Hepatocyte (in vitro differentiated cells): ENCODE results near the gene CHP1.

Experiments
- EZH2 ChIP-seq: fragments of 200-600 bp; sonication (generic); IDR thresholded peaks from 2 replicates; pipeline ENCODE4 v1.6.1; 2016; ENCODE audit warnings: antibody characterized with exemption, mild to moderate bottlenecking, borderline replicate concordance
- EZH2phosphoT487 ChIP-seq: fragments of 200-600 bp; sonication (generic); IDR thresholded peaks from one replicate; pipeline ENCODE4 v1.6.1; 2018; ENCODE audit warnings: antibody characterized with exemption, mild to moderate bottlenecking, low read depth, moderate library complexity; ENCODE audit not compliant: unreplicated experiment, severe bottlenecking
- TF ChIP-seq, protein P1 (sequence below): fragments of 200-600 bp; sonication (generic); IDR thresholded peaks from 2 replicates; pipeline ENCODE4 v1.5.1; 2016; ENCODE audit warnings: antibody characterized with exemption, mild to moderate bottlenecking; ENCODE audit not compliant: poor library complexity

DNA sequence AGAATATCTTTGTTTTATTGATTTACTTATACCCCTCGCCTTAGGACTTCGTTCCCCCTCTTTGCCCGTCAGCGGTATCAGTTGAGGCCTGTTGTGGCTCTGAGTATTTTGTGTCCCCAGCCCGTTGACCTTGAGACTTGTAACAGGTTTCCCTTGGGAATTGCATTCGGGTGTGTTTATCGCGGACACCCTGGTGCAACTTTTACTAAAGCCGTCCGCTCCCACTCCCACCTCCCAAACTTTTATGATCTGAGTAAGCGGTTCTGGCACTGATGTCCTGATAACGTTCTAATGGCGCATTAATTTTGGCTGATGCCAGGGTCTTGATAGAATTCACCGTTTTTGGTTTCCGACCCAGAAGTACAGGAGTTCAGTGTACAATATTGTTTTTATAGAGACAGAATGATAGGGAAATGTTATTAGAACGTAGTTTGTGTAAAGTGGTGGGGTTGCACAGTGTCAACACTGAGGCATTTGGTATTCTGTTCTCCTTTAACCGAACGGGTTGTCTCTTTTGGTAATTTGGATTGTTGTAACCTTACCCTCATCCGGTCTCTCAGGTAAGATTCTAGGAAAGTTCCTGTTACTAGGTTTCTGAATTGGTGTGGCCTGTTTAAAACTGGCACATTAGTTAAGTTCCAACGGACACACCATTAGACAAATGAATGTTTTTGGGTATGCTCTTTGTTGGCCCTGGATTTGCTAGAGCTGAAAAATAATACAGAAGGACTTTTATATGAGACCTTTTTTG, 53.5 kb downstream of the CHP1 start:
- TF ChIP-seq, protein P1, sequence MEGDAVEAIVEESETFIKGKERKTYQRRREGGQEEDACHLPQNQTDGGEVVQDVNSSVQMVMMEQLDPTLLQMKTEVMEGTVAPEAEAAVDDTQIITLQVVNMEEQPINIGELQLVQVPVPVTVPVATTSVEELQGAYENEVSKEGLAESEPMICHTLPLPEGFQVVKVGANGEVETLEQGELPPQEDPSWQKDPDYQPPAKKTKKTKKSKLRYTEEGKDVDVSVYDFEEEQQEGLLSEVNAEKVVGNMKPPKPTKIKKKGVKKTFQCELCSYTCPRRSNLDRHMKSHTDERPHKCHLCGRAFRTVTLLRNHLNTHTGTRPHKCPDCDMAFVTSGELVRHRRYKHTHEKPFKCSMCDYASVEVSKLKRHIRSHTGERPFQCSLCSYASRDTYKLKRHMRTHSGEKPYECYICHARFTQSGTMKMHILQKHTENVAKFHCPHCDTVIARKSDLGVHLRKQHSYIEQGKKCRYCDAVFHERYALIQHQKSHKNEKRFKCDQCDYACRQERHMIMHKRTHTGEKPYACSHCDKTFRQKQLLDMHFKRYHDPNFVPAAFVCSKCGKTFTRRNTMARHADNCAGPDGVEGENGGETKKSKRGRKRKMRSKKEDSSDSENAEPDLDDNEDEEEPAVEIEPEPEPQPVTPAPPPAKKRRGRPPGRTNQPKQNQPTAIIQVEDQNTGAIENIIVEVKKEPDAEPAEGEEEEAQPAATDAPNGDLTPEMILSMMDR: no peak
- TF ChIP-seq EZH2: no peak
- TF ChIP-seq EZH2phosphoT487: no peak
